ENCODE data around the gene LGR4. TPM values are rescaled to one million over a fixed set of nuclear protein-coding genes. Genes with fewer than 3 reads are reported as not detected.
A peak's percentile ranks its signal among the peaks of the same experiment; 100 is the strongest.

LGR4 gene
- total and polyA plus RNA-seq, 9 of the 15 experiments (the other 6 are each of a cell fraction or from before 2014, with no cell fraction given) = 0.94 to 10.1 (median 5.8) TPM

- peak within 1 kb of the TSS; percentile 100 for H2AFZ ChIP-seq (ENCODE audit: low read depth, low read length)
- peak; percentile 95 to 99 (median 96) for DNase-seq (ENCODE audit: extremely low read depth in 1 of 4, low spot score in 3 of 4)
- peaks cover 56% of the 10 kb centered on the region for H3K79me2 ChIP-seq (ENCODE audit: control insufficient read depth, insufficient read depth, low read length)
- no peaks in the 10 kb centered on the region for H3K27me3 ChIP-seq (ENCODE audit: control insufficient read depth in 2 of 2, insufficient read depth in 2 of 2, low read length in 2 of 2)
- in situ Hi-C loops (cut with MboI) (no loop called here), intact Hi-C loops (cut with micrococcal nuclease) (no loop called here)
- BruUV-seq (replicated peaks) = TSS peak; percentile 79
- WGBS (ENCODE audit: insufficient coverage, low coverage, missing lambda C conversion rate) = under 1% methylated on average over 53 of the region's 60 CpGs
- H3K27ac ChIP-seq (ENCODE audit: extremely low read depth, low read depth, low read length) = peak within 1 kb of the TSS; percentile 98
- POLR2A ChIA-PET = interaction anchor here (0.6 to 1.3 kb wide), 3 partner anchors 12 to 122 kb away, joined by 3 read pairs; no protein-coding TSS in a partner anchor
- FAIRE-seq = peak; percentile 88
- peaks cover 7 to 9% of the 10 kb centered on the region in 2 experiments for H3K4me1 ChIP-seq (replicated peaks in 1 of 2; ENCODE audit: control insufficient read depth in 2 of 2, insufficient read depth in 2 of 2, low read length in 2 of 2)
- H3K9me3 ChIP-seq (replicated peaks; ENCODE audit: control insufficient read depth, insufficient read depth, low read depth, low read length) = no peaks in the 10 kb centered on the region
- ATAC-seq = peak; percentile 93
- H3K36me3 ChIP-seq (ENCODE audit: control insufficient read depth, insufficient read depth, low read length) = peaks cover 24% of the 10 kb centered on the region
- H3K9ac ChIP-seq (ENCODE audit: insufficient read depth in 1 of 2, low read depth in 2 of 2, low read length in 2 of 2) = peak within 1 kb of the TSS; percentile 95 to 100
- H3K4me3 ChIP-seq = peak within 1 kb of the TSS; percentile 68
- H4K20me1 ChIP-seq (replicated peaks; ENCODE audit: control insufficient read depth, insufficient read depth, low read length) = no peaks in the 10 kb centered on the region
- CTCF ChIA-PET (ENCODE audit: low intra/inter-chr PET ratio) = interaction anchor here (0.6 kb wide), 1 partner anchor 111 kb away, joined by 7 read pairs; no protein-coding TSS in a partner anchor
- H3K4me2 ChIP-seq (ENCODE audit: insufficient read depth, low read length) = peak within 1 kb of the TSS; percentile 100
- H3K9me1 ChIP-seq (ENCODE audit: control insufficient read depth, insufficient read depth, low read length) = no peaks in the 10 kb centered on the region
- TF ChIP-seq NELFE (IDR thresholded peaks at IDR 0.05; ENCODE audit: insufficient read depth, insufficient read length) = no peak
- TF ChIP-seq PHF8 (IDR thresholded peaks at IDR 0.05; ENCODE audit: borderline replicate concordance, low read length) = peak; percentile 100
- TF ChIP-seq ZNF282 (CRISPR knock-in tag; IDR thresholded peaks at IDR 0.05) = no peak
- TF ChIP-seq, protein P1, sequence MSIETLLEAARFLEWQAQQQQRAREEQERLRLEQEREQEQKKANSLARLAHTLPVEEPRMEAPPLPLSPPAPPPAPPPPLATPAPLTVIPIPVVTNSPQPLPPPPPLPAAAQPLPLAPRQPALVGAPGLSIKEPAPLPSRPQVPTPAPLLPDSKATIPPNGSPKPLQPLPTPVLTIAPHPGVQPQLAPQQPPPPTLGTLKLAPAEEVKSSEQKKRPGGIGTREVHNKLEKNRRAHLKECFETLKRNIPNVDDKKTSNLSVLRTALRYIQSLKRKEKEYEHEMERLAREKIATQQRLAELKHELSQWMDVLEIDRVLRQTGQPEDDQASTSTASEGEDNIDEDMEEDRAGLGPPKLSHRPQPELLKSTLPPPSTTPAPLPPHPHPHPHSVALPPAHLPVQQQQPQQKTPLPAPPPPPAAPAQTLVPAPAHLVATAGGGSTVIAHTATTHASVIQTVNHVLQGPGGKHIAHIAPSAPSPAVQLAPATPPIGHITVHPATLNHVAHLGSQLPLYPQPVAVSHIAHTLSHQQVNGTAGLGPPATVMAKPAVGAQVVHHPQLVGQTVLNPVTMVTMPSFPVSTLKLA (conservative IDR thresholded peaks at IDR 0.05) = peak; percentile 53 to 70
- TF ChIP-seq CLOCK (CRISPR knock-in tag; IDR thresholded peaks at IDR 0.05; ENCODE audit: borderline replicate concordance) = no peak
- no peak for TF ChIP-seq NCOA1 (IDR thresholded peaks at IDR 0.05; ENCODE audit: low read depth)
- TF ChIP-seq SUPT5H (IDR thresholded peaks at IDR 0.05) = peak; percentile 98
- TF ChIP-seq ETV6 (IDR thresholded peaks at IDR 0.05; ENCODE audit: borderline replicate concordance in 1 of 2, low read depth in 2 of 2, low read length in 1 of 2) = no peak; a peak in 1 of 4 replicates
- no peak for TF ChIP-seq ETV6 (CRISPR knock-in tag; IDR thresholded peaks at IDR 0.05; ENCODE audit: borderline replicate concordance)
- no peak for TF ChIP-seq ZNF717 (CRISPR knock-in tag; IDR thresholded peaks at IDR 0.05)
- no peak for TF ChIP-seq MEF2D (tag; conservative IDR thresholded peaks at IDR 0.05; ENCODE audit: low read depth)
- no peak; the same call in 1 of the 2 replicates for TF ChIP-seq STAT5A (IDR thresholded peaks at IDR 0.05; ENCODE audit: borderline replicate concordance, low read length)
- TF ChIP-seq, protein P2, sequence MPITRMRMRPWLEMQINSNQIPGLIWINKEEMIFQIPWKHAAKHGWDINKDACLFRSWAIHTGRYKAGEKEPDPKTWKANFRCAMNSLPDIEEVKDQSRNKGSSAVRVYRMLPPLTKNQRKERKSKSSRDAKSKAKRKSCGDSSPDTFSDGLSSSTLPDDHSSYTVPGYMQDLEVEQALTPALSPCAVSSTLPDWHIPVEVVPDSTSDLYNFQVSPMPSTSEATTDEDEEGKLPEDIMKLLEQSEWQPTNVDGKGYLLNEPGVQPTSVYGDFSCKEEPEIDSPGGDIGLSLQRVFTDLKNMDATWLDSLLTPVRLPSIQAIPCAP (CRISPR knock-in tag; IDR thresholded peaks at IDR 0.05; ENCODE audit: borderline replicate concordance) = no peak
- TF ChIP-seq MAX (CRISPR knock-in tag; IDR thresholded peaks at IDR 0.05) = 0 out of 2 replicates have a peak, but pooled peaks have one; percentile 11
- TF ChIP-seq ZNF24 (IDR thresholded peaks at IDR 0.05) = peak; percentile 27; the same call in 1 of the 2 replicates
- no peak for TF ChIP-seq ZKSCAN8 (CRISPR knock-in tag; IDR thresholded peaks at IDR 0.05)
Observed at GRCh38 chr11:27506200-27507182, 33.9 kb upstream of the LGR4 start, which contains the start of gene LIN7C. Gene LIN7C, minus strand, starts transcription at chr11:27506769. Its CDS starts 17 bp downstream, at chr11:27506752.
